ENCODE data around the gene RAB11FIP4. TPM values are rescaled to one million over a fixed set of nuclear protein-coding genes. Genes with fewer than 3 reads are reported as not detected.

Gene RAB11FIP4
- total and polyA plus RNA-seq, 10 of the 15 experiments (the other 5 are each of a cell fraction or from before 2014, with no cell fraction given): 1.4 to 27.0 (median 17.6) TPM

GRCh38 chr17:31494259-31495021 is 103.0 kb downstream of the RAB11FIP4 start (continued):
- no peak for TF ChIP-seq ZNF592 (IDR thresholded peaks at IDR 0.05)
- TF ChIP-seq MEF2B (IDR thresholded peaks at IDR 0.05; ENCODE audit: partially characterized antibody, poor library complexity, severe bottlenecking): peak; percentile 48
- no peak for TF ChIP-seq CBX3 (IDR thresholded peaks at IDR 0.05; ENCODE audit: borderline replicate concordance, low read depth)
- TF ChIP-seq SUPT20H (IDR thresholded peaks at IDR 0.05; ENCODE audit: borderline replicate concordance, control insufficient read depth, low read depth, low read length): no peak
- no peak for TF ChIP-seq HDAC6 (IDR thresholded peaks at IDR 0.05; ENCODE audit: unreplicated experiment)
- no peak for TF ChIP-seq TCF7 (IDR thresholded peaks at IDR 0.05; ENCODE audit: borderline replicate concordance)
- 0 out of 2 replicates have a peak, but pooled peaks have one; percentile 30 for TF ChIP-seq POLR2AphosphoS5 (IDR thresholded peaks at IDR 0.05; ENCODE audit: low read length)
- TF ChIP-seq KAT2A (conservative IDR thresholded peaks at IDR 0.05; ENCODE audit: control insufficient read depth, low read depth, low read length): no peak
- TF ChIP-seq, protein P1, sequence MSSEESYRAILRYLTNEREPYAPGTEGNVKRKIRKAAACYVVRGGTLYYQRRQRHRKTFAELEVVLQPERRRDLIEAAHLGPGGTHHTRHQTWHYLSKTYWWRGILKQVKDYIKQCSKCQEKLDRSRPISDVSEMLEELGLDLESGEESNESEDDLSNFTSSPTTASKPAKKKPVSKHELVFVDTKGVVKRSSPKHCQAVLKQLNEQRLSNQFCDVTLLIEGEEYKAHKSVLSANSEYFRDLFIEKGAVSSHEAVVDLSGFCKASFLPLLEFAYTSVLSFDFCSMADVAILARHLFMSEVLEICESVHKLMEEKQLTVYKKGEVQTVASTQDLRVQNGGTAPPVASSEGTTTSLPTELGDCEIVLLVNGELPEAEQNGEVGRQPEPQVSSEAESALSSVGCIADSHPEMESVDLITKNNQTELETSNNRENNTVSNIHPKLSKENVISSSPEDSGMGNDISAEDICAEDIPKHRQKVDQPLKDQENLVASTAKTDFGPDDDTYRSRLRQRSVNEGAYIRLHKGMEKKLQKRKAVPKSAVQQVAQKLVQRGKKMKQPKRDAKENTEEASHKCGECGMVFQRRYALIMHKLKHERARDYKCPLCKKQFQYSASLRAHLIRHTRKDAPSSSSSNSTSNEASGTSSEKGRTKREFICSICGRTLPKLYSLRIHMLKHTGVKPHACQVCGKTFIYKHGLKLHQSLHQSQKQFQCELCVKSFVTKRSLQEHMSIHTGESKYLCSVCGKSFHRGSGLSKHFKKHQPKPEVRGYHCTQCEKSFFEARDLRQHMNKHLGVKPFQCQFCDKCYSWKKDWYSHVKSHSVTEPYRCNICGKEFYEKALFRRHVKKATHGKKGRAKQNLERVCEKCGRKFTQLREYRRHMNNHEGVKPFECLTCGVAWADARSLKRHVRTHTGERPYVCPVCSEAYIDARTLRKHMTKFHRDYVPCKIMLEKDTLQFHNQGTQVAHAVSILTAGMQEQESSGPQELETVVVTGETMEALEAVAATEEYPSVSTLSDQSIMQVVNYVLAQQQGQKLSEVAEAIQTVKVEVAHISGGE (CRISPR knock-in tag; IDR thresholded peaks at IDR 0.05): no peak
- peak; percentile 70; the same call in 1 of the 2 replicates for TF ChIP-seq SIN3A (IDR thresholded peaks at IDR 0.05; ENCODE audit: low read depth, low read length)
- TF ChIP-seq ETV6 (conservative IDR thresholded peaks at IDR 0.05 in 1 of 2, IDR thresholded peaks at IDR 0.05 in 1 of 2; ENCODE audit: borderline replicate concordance in 1 of 2, low read depth in 1 of 2): peak in 1 of 2 experiments; percentile 78; a peak in 2 of 4 replicates
- TF ChIP-seq POLR2A (IDR thresholded peaks at IDR 0.05; ENCODE audit: low read depth, low read length): peak; percentile 40; the same call in 1 of the 2 replicates
- TF ChIP-seq MYC (IDR thresholded peaks at IDR 0.05; ENCODE audit: insufficient read depth, insufficient read length, insufficient replicate concordance, low read length, severe bottlenecking): no peak
- TF ChIP-seq, protein P2, sequence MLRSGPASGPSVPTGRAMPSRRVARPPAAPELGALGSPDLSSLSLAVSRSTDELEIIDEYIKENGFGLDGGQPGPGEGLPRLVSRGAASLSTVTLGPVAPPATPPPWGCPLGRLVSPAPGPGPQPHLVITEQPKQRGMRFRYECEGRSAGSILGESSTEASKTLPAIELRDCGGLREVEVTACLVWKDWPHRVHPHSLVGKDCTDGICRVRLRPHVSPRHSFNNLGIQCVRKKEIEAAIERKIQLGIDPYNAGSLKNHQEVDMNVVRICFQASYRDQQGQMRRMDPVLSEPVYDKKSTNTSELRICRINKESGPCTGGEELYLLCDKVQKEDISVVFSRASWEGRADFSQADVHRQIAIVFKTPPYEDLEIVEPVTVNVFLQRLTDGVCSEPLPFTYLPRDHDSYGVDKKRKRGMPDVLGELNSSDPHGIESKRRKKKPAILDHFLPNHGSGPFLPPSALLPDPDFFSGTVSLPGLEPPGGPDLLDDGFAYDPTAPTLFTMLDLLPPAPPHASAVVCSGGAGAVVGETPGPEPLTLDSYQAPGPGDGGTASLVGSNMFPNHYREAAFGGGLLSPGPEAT (IDR thresholded peaks at IDR 0.05; ENCODE audit: low read depth): peak; percentile 19; the same call in 1 of the 2 replicates
- peak; percentile 69; the same call in 1 of the 2 replicates for TF ChIP-seq MAX (IDR thresholded peaks at IDR 0.05; ENCODE audit: low read depth, low read length)
- no peak for TF ChIP-seq SMAD5 (IDR thresholded peaks at IDR 0.05; ENCODE audit: low read depth)
- TF ChIP-seq ZZZ3 (IDR thresholded peaks at IDR 0.05; ENCODE audit: control insufficient read depth, insufficient read length, low read depth): no peak
- 0 out of 2 replicates have a peak, but pooled peaks have one; percentile 34 for TF ChIP-seq STAT3 (IDR thresholded peaks at IDR 0.05; ENCODE audit: low read depth, low read length)
